K562 (cell line): ENCODE results near the gene PRRC2A. TPM values are rescaled to one million over a fixed set of nuclear protein-coding genes. Genes with fewer than 3 reads are reported as not detected.

Experiments used
- ATAC-seq: fragments of 200-7000 bp; cut with Tn5 transposase; 3 replicates; pipeline ENCODE4 v1.9.1; 2020; ENCODE audit warnings: moderate library complexity
- BruUV-seq: library from RNA; stranded (reverse); fragments of 400-500 nt; replicated peaks from 2 replicates; lab custom pipeline; 2021; lab: Mats Ljungman, UMichigan
- CTCF ChIA-PET: fragments of 300-600 bp; formaldehyde crosslinking; extraction: SDS; loops from one replicate; lab custom pipeline; 2021; ENCODE audit warnings: low intra/inter-chr PET ratio; lab: Yijun Ruan, JAX
- POLR2A ChIA-PET: fragments of 300-600, 350-650 bp; sonication (Branson Sonifier 250); formaldehyde crosslinking; extraction: SDS; loops from one replicate; lab custom pipeline; 2021; ENCODE audit warnings: antibody characterized with exemption, inconsistent platforms; lab: Yijun Ruan, JAX
- DNase-seq, 4 experiments: peaks; one replicate each; pipeline versions ENCODE4 v3.0.0 to v3.0.0-alpha.2; 2011 to 2018; ENCODE audit warnings: low spot score in 3 of 4, mixed read lengths in 3 of 4; ENCODE audit errors: extremely low read depth in 1 of 4
- FAIRE-seq: peaks from 2 replicates; lab custom pipeline; 2011; peaks lifted over from hg19 to GRCh38; lab: Jason Lieb, UNC
- H2AFZ ChIP-seq: 2 replicates; pipeline ENCODE4 v1.6.0; 2011; ENCODE audit warnings: low read depth, low read length, control low read depth, inconsistent platforms
- H3K27ac ChIP-seq: fragments of 200-600 bp; 3 replicates; pipeline ENCODE4 v1.8.0; 2011; ENCODE audit warnings: low read depth, mild to moderate bottlenecking, control low read depth, inconsistent platforms, low read length, moderate library complexity, mixed read lengths; ENCODE audit errors: extremely low read depth
- H3K27me3 ChIP-seq, 2 experiments: fragments of 300-600 bp in 1 of 2; 2 replicates in 1 of 2; 3 replicates in 1 of 2; pipeline versions ENCODE4 v1.6.0 to v1.8.0; 2011; ENCODE audit warnings: inconsistent platforms in 2 of 2, low read length in 2 of 2, mild to moderate bottlenecking in 1 of 2, mixed read lengths in 1 of 2, moderate library complexity in 1 of 2; ENCODE audit not compliant: control insufficient read depth in 2 of 2, insufficient read depth in 2 of 2
- H3K36me3 ChIP-seq: fragments of 300-600 bp; 3 replicates; pipeline ENCODE4 v1.8.0; 2011; ENCODE audit warnings: mild to moderate bottlenecking, low read length, inconsistent platforms; ENCODE audit not compliant: control insufficient read depth, insufficient read depth
- H3K4me1 ChIP-seq, 2 experiments: fragments of 200-600 bp in 1 of 2; replicated peaks in 1 of 2; 2 replicates in 1 of 2; 3 replicates in 1 of 2; pipeline versions ENCODE4 v1.5.1 to v1.8.0; 2011; ENCODE audit warnings: inconsistent platforms in 2 of 2, low read length in 2 of 2, mild to moderate bottlenecking in 1 of 2, mixed read lengths in 1 of 2, moderate library complexity in 1 of 2; ENCODE audit not compliant: control insufficient read depth in 2 of 2, insufficient read depth in 2 of 2
- H3K4me2 ChIP-seq: 2 replicates; pipeline ENCODE4 v1.6.1; 2011; ENCODE audit warnings: low read length, control low read depth, inconsistent platforms, mixed read lengths; ENCODE audit not compliant: insufficient read depth
- H3K4me3 ChIP-seq: fragments of 200-600 bp; sonication (generic), shearing (Covaris generic); 2 replicates; pipeline ENCODE4 v1.5.1; 2016; ENCODE audit warnings: control low read depth, inconsistent platforms
- H3K79me2 ChIP-seq: fragments of 200-600 bp; 3 replicates; pipeline ENCODE4 v1.8.0; 2011; ENCODE audit warnings: low read length, inconsistent platforms; ENCODE audit not compliant: control insufficient read depth, insufficient read depth
- H3K9ac ChIP-seq, 2 experiments: 2 replicates each; pipeline versions ENCODE4 v1.6.0 to v1.6.1; 2011; ENCODE audit warnings: low read depth in 2 of 2, low read length in 2 of 2, control low read depth in 1 of 2, inconsistent platforms in 1 of 2, mild to moderate bottlenecking in 1 of 2, mixed read lengths in 1 of 2; ENCODE audit not compliant: insufficient read depth in 1 of 2
- H3K9me1 ChIP-seq: one replicate; pipeline ENCODE4 v1.6.0; 2011; ENCODE audit warnings: inconsistent platforms, mild to moderate bottlenecking, low read length, moderate library complexity; ENCODE audit not compliant: control insufficient read depth, insufficient read depth
- H3K9me3 ChIP-seq: replicated peaks from 2 replicates; pipeline ENCODE4 v1.5.1; 2011; ENCODE audit warnings: low read depth, low read length, inconsistent platforms; ENCODE audit not compliant: control insufficient read depth, insufficient read depth
- H4K20me1 ChIP-seq: replicated peaks from 2 replicates; pipeline ENCODE4 v1.6.1; 2011; ENCODE audit warnings: low read length, inconsistent platforms, mixed read lengths; ENCODE audit not compliant: control insufficient read depth, insufficient read depth
- BCL6 ChIP-seq: fragments of 250-450 bp; sonication (Bioruptor Pico); IDR thresholded peaks from 2 replicates; pipeline ENCODE4 v1.4.0; 2020
- CBFB ChIP-seq: sonication (generic); formaldehyde crosslinking; IDR thresholded peaks from 2 replicates; pipeline ENCODE4 v1.4.0; 2020; ENCODE audit warnings: mild to moderate bottlenecking, missing genetic modification reagents
- CGGBP1 ChIP-seq: fragments of 250-450 bp; sonication (Bioruptor Pico); IDR thresholded peaks from 2 replicates; pipeline ENCODE4 v1.9.0; 2021; ENCODE audit warnings: mild to moderate bottlenecking
- COPS2 ChIP-seq: fragments of 450-650 bp; conservative IDR thresholded peaks from 2 replicates; pipeline ENCODE4 v1.6.1; 2016; ENCODE audit warnings: mild to moderate bottlenecking, moderate library complexity
- GATAD2A ChIP-seq: fragments of 450-650 bp; IDR thresholded peaks from 2 replicates; pipeline ENCODE4 v1.6.1; 2017
- GTF2A2 ChIP-seq: IDR thresholded peaks from 2 replicates; pipeline ENCODE4 v1.6.1; 2016; ENCODE audit warnings: mild to moderate bottlenecking, missing genetic modification characterization, missing compliant biosample characterization
- GTF2F1 ChIP-seq: IDR thresholded peaks from 2 replicates; pipeline ENCODE4 v1.6.1; 2011; ENCODE audit warnings: low read depth, low read length, improper control_type of control experiment
- HDGF ChIP-seq: fragments of 450-650 bp; IDR thresholded peaks from 2 replicates; pipeline ENCODE4 v1.6.1; 2016
- NCOR1 ChIP-seq: fragments of 450-650 bp; IDR thresholded peaks from 2 replicates; pipeline ENCODE4 v1.6.1; 2016; ENCODE audit warnings: mild to moderate bottlenecking, moderate library complexity
- PHF20 ChIP-seq: fragments of 450-650 bp; IDR thresholded peaks from 2 replicates; pipeline ENCODE4 v1.6.1; 2018; ENCODE audit not compliant: partially characterized antibody
- PML ChIP-seq: IDR thresholded peaks from 2 replicates; pipeline ENCODE4 v1.6.1; 2012; ENCODE audit warnings: low read length, inconsistent platforms
- RFX5 ChIP-seq: IDR thresholded peaks from 2 replicates; pipeline ENCODE4 v1.6.1; 2011; ENCODE audit warnings: low read depth, mild to moderate bottlenecking, improper control_type of control experiment, low read length
- TCF3 ChIP-seq: sonication (generic); formaldehyde crosslinking; IDR thresholded peaks from 2 replicates; pipeline ENCODE4 v1.4.0; 2020; ENCODE audit warnings: mild to moderate bottlenecking, missing genetic modification reagents
- THAP7 ChIP-seq: fragments of 250-450 bp; sonication (Bioruptor Pico); IDR thresholded peaks from 2 replicates; pipeline ENCODE4 v1.5.0; 2021
- ZHX1 ChIP-seq: fragments of 150-350 bp; conservative IDR thresholded peaks from 2 replicates; pipeline ENCODE4 v1.6.1; 2014; ENCODE audit warnings: low read length
- ZNF146 ChIP-seq: IDR thresholded peaks from one replicate; pipeline ENCODE4 v1.6.1; 2018; ENCODE audit warnings: missing compliant biosample characterization; ENCODE audit not compliant: unreplicated experiment
- ZNF239 ChIP-seq: fragments of 250-450 bp; sonication (Bioruptor Pico); IDR thresholded peaks from 2 replicates; pipeline ENCODE4 v1.4.0; 2020; ENCODE audit warnings: mild to moderate bottlenecking
- ZNF263 ChIP-seq: sonication (generic); formaldehyde crosslinking; IDR thresholded peaks from 2 replicates; pipeline ENCODE4 v1.8.0; 2022; ENCODE audit warnings: mild to moderate bottlenecking, missing genetic modification reagents, borderline replicate concordance
- ZNF316 ChIP-seq: fragments of 450-650 bp; IDR thresholded peaks from 2 replicates; pipeline ENCODE4 v1.6.1; 2016
- ZNF324 ChIP-seq: fragments of 250-450 bp; sonication (Bioruptor Pico); IDR thresholded peaks from 2 replicates; pipeline ENCODE4 v1.4.0; 2020; ENCODE audit warnings: mild to moderate bottlenecking
- ZNF717 ChIP-seq: fragments of 250-450 bp; sonication (Bioruptor Pico); IDR thresholded peaks from 2 replicates; pipeline ENCODE4 v1.5.0; 2021
- ZSCAN32 ChIP-seq: fragments of 450-650 bp; formaldehyde crosslinking; IDR thresholded peaks from 2 replicates; pipeline ENCODE4 v1.4.0; 2020; ENCODE audit warnings: mild to moderate bottlenecking, moderate library complexity
- WGBS: fragments of 100-300 bp; shearing (Covaris generic); methylation state at CpG from one replicate; pipeline ENCODE4 v1.1.6; 2016; ENCODE audit warnings: low coverage, mixed read lengths; ENCODE audit not compliant: insufficient coverage; ENCODE audit errors: missing lambda C conversion rate; 5-methylcytosine and 5-hydroxymethylcytosine counted together
- in situ Hi-C: fragments of 300-500 bp; cut with MboI; formaldehyde crosslinking; loops from 4 replicates; pipeline ENCODE4 v1.15.0; 2018; ENCODE audit warnings: inconsistent platforms, mixed read lengths
- intact Hi-C: fragments of 100-400 bp; cut with micrococcal nuclease; formaldehyde crosslinking; loops from 2 replicates; pipeline ENCODE4 v1.14.2; 2022
- polyA plus RNA-seq, 8 experiments: library from polyadenylated mRNA; depleted of rRNA in 4 of 8; stranded (reverse) in 5 of 8; unstranded in 3 of 8; fragments of >200 nt; fragmentation: Nextera tagmentation in 2 of 8; fragmentation: Illumina TruSeq in 1 of 8; extraction: Ambion mirVana in 2 of 8; extraction: Trizol in 1 of 8; gene quantifications; 2 replicates each; pipeline versions ENCODE4 v1.2.1 to v1.2.3, GENCODE V29; 2011 to 2014; ENCODE audit warnings: inconsistent platforms in 1 of 8, missing spikeins in 1 of 8
- total RNA-seq, 7 experiments: library from RNA; depleted of rRNA in 6 of 7; stranded (reverse); fragments of >200 nt in 6 of 7; fragmentation: Illumina TruSeq in 2 of 7; extraction: Trizol in 2 of 7; gene quantifications; 2 replicates each; pipeline versions ENCODE4 v1.2.1 to v1.2.3, GENCODE V29; 2011 to 2021; ENCODE audit warnings: low replicate concordance in 1 of 7

PRRC2A gene
- total and polyA plus RNA-seq, 9 of the 15 experiments (the other 6 are each of a cell fraction or from before 2014, with no cell fraction given), result 1.0 to 332 (median 63.0) TPM

GRCh38 chr6:31663961-31664789 lies 43.7 kb downstream of the PRRC2A start:
- in situ Hi-C loops (loop anchor here (5.0 kb wide), 2 partner anchors 117 to 198 kb away; partner anchors contain the start of genes ATP6V1G2, NEU1 and NFKBIL1), intact Hi-C loops (loop anchor here (2.0 to 10.0 kb wide), 3 partner anchors 39 to 511 kb away; partner anchors contain the start of genes ABHD16A, AGPAT1, ATP6V1G2 and NFKBIL1)
- Histone ChIP-seq H3K4me2 (peak overlapping the region; percentile 93), H3K4me3 (peak overlapping the region; percentile 66), H3K36me3 (peaks cover 53% of the 10 kb centered on the region), H3K27ac (peak overlapping the region; percentile 97), H3K4me1 (peaks cover 37 to 53% of the 10 kb centered on the region in 2 experiments; a peak in 4 of 5 replicates), H4K20me1 (peaks cover 6% of the 10 kb centered on the region; the same call in 1 of the 2 replicates), H3K9me3 (no peaks in the 10 kb centered on the region), H3K9me1 (no peaks in the 10 kb centered on the region), H3K27me3 (no peaks in the 10 kb centered on the region), H3K79me2 (peaks cover 90% of the 10 kb centered on the region), H2AFZ (peak overlapping the region; percentile 62), H3K9ac (peak overlapping the region; percentile 96 to 97)
- CTCF ChIA-PET, result no interaction called here
- 2% methylated on average over 17 of the region's 17 CpGs for WGBS
- POLR2A ChIA-PET, result interaction anchor here (0.6 to 9.8 kb wide), 65 partner anchors 8 to 1693 kb away, joined by 3 to 267 read pairs (median 6); partner anchors contain the start of genes ABHD16A, APOM, BAG6 and CLIC1
- FAIRE-seq (peak; percentile 94), DNase-seq (peak; percentile 75 to 92 (median 84)), ATAC-seq (peak; percentile 28)
- BruUV-seq, result TSS peak; percentile 55
- TF ChIP-seq GTF2A2 (tag) (no peak), CGGBP1 (no peak), RFX5 (no peak), ZNF316 (peak; percentile 64), ZHX1 (no peak), NCOR1 (no peak), ZNF239 (no peak), PML (0 out of 2 replicates have a peak, but pooled peaks have one; percentile 11), ZNF717 (CRISPR knock-in tag) (no peak), BCL6 (CRISPR knock-in tag) (no peak; the same call in 1 of the 2 replicates), ZSCAN32 (CRISPR knock-in tag) (peak; percentile 41), TCF3 (CRISPR knock-in tag) (no peak; the same call in 1 of the 2 replicates), GATAD2A (no peak), THAP7 (CRISPR knock-in tag) (no peak), ZNF263 (CRISPR knock-in tag) (0 out of 2 replicates have a peak, but pooled peaks have one; percentile 45), HDGF (peak; percentile 98), COPS2 (no peak), ZNF324 (CRISPR knock-in tag) (peak; percentile 7; the same call in 1 of the 2 replicates), PHF20 (no peak), CBFB (CRISPR knock-in tag) (no peak), GTF2F1 (no peak), ZNF146 (CRISPR knock-in tag) (no peak)
